Parathyroid adenoma (tissue), 2 donors: ENCODE measurements around the gene CIDEB.

Source experiments
- H2AFZ ChIP-seq: fragments of 300-600 bp; sonication (generic); one replicate; pipeline ENCODE4 v1.7.0; 2017; ENCODE audit warnings: antibody characterized with exemption, mild to moderate bottlenecking
- H3K27ac ChIP-seq: fragments of 300-600 bp; sonication (generic); one replicate; pipeline ENCODE4 v1.7.0; 2017
- H3K27me3 ChIP-seq: fragments of 300-600 bp; sonication (generic); one replicate; pipeline ENCODE4 v1.7.0; 2017; ENCODE audit warnings: low read length; ENCODE audit not compliant: control insufficient read depth, insufficient read depth
- H3K36me3 ChIP-seq: fragments of 300-600 bp; sonication (generic); one replicate; pipeline ENCODE4 v1.7.0; 2017; ENCODE audit warnings: low read length; ENCODE audit not compliant: control insufficient read depth, insufficient read depth
- H3K4me1 ChIP-seq: fragments of 300-600 bp; sonication (generic); one replicate; pipeline ENCODE4 v1.7.0; 2017; ENCODE audit warnings: control low read depth
- H3K4me2 ChIP-seq: fragments of 300-600 bp; sonication (generic); one replicate; pipeline ENCODE4 v1.7.0; 2017; ENCODE audit warnings: low read length
- H3K4me3 ChIP-seq: fragments of 300-600 bp; sonication (generic); one replicate; pipeline ENCODE4 v1.7.0; 2017; ENCODE audit warnings: low read depth, low read length
- H3K79me2 ChIP-seq: fragments of 300-600 bp; sonication (generic); one replicate; pipeline ENCODE4 v1.7.0; 2017; ENCODE audit warnings: control low read depth
- H3K9ac ChIP-seq: fragments of 300-600 bp; sonication (generic); one replicate; pipeline ENCODE4 v1.7.0; 2017; ENCODE audit warnings: mild to moderate bottlenecking
- H3K9me3 ChIP-seq: fragments of 300-600 bp; sonication (generic); one replicate; pipeline ENCODE4 v1.7.0; 2017; ENCODE audit warnings: low read length; ENCODE audit not compliant: control insufficient read depth
- TF ChIP-seq, protein P1 (sequence below): fragments of 300-600 bp; sonication (generic); IDR thresholded peaks from one replicate; pipeline ENCODE4 v1.7.0; 2017; ENCODE audit warnings: antibody characterized with exemption, mild to moderate bottlenecking
- donor health status: primary hyperparathyroidism.

The CIDEB gene

DNA sequence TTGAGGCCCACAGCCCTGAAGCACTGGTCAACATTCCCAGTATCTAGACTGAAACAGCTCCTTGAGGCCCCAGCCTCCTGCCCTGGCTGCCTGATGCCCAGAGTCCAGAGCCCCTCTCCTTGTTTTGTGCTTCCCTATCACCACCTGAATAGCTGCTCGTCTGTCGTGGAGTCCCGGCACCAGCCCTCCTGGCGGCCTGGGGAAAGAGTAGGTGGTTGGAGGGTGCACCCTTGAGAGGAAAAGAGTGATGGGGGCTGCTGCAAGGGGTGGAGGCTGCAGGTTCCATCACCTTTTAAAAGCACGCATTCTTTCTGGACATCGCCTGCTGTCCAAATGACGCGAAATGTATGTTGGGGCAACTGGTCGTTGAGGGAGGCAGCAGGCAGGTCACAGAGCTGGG lies 39.6 kb downstream of the CIDEB start:
- Histone ChIP-seq H3K9ac (no peak overlapping the region), H3K4me2 (no peak overlapping the region), H3K27me3 (no peaks in the 10 kb centered on the region), H3K36me3 (no peaks in the 10 kb centered on the region), H3K79me2 (no peaks in the 10 kb centered on the region), H3K27ac (no peak overlapping the region), H3K4me1 (peaks cover 11% of the 10 kb centered on the region), H2AFZ (no peak overlapping the region), H3K4me3 (no peak overlapping the region), H3K9me3 (no peaks in the 10 kb centered on the region)
- TF ChIP-seq, protein P1, sequence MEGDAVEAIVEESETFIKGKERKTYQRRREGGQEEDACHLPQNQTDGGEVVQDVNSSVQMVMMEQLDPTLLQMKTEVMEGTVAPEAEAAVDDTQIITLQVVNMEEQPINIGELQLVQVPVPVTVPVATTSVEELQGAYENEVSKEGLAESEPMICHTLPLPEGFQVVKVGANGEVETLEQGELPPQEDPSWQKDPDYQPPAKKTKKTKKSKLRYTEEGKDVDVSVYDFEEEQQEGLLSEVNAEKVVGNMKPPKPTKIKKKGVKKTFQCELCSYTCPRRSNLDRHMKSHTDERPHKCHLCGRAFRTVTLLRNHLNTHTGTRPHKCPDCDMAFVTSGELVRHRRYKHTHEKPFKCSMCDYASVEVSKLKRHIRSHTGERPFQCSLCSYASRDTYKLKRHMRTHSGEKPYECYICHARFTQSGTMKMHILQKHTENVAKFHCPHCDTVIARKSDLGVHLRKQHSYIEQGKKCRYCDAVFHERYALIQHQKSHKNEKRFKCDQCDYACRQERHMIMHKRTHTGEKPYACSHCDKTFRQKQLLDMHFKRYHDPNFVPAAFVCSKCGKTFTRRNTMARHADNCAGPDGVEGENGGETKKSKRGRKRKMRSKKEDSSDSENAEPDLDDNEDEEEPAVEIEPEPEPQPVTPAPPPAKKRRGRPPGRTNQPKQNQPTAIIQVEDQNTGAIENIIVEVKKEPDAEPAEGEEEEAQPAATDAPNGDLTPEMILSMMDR, result no peak

DNA sequence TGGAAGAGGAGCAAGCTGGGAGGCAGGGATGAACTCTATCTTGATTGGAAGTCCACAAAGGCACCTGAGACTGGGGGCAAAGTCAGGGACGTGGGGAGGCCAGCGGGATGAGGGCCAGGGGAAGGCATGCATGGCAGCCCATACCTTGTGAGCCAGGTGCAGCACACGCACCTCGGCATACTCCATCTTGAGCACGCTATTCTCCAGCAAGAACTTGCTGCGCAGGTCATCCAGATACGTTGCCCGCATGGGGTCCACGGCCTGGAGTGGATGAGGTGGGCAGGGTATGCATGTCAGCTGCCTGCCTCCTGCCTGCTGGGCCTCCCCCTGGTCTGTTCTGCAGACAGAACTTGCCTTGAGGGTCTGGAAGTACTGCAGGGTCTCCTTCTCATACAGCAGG lies 40.3 kb downstream of the CIDEB start:
- Histone ChIP-seq H3K27me3 (no peaks in the 10 kb centered on the region), H3K9ac (no peak overlapping the region), H3K4me2 (no peak overlapping the region), H3K79me2 (no peaks in the 10 kb centered on the region), H2AFZ (no peak overlapping the region), H3K4me3 (no peak overlapping the region), H3K27ac (no peak overlapping the region), H3K4me1 (peaks cover 11% of the 10 kb centered on the region), H3K36me3 (no peaks in the 10 kb centered on the region), H3K9me3 (no peaks in the 10 kb centered on the region)
- TF ChIP-seq, protein P1, result no peak

DNA sequence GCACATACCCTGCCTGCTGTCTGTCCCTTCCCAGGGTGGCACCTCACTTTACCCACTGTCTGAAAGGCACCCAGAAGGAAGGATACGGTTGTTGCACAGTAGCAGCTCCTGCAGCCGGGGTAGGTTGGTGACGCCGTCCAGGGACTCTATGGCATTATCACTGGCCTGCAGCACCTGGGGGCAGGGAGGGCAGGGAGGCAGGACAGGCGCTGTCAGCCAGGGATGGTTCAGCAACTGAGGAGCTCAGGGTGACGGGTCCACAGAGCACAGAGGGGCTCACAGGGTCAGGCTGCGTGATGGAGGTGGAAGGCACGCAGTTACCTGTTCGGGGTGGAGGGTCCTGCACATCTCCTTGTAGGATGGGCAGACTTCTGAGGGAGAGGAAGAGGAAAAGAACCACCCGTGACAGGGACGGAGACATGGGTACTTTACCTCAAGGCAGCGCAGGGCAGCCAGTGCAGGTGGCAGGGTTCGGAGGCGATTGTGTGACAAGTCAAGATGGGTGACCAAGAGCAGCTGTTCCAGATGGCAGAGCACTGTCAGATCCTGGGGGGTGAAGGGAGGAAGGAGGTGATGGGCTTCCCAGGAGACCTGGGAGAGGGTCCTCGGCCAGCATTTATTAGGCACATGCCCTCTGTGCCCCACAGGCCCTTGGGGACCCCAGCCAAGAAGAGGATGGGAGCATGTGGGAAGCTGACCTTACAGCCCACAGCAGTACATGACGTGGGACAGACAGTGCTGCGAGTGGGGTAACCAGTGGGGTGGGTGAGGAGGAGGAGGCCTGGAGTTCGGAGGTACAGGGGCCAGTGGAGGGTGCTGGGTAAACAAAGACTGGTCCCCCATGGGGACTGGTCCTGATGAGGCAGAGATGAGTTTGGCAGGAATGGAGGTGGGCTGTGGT lies 41.2 kb downstream of the CIDEB start:
- Histone ChIP-seq H3K4me3 (no peak overlapping the region), H3K4me2 (no peak overlapping the region), H2AFZ (no peak overlapping the region), H3K79me2 (no peaks in the 10 kb centered on the region), H3K27ac (no peak overlapping the region), H3K9ac (no peak overlapping the region), H3K4me1 (peaks cover 5% of the 10 kb centered on the region), H3K9me3 (no peaks in the 10 kb centered on the region), H3K27me3 (no peaks in the 10 kb centered on the region), H3K36me3 (no peaks in the 10 kb centered on the region)
- TF ChIP-seq, protein P1, result no peak

DNA sequence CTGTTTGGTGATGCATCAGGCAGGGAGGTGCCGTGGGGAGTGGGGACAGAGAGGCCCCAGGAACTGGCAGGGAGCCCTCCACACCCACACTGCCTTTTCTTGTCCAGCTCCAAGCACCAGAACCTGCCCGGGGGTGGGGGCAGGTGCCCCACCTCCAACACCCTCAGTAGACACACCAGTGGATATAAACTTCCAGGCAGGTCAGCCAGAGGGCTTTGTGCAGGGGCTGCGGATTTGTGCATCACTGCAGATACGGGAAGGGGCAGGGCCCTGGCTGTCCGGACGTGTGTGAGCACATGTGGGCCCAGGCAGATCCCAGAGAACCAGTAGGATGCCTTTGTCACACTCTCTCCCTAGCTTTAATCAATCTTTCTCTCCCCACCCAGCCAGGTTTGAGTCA lies 43.5 kb downstream of the CIDEB start:
- Histone ChIP-seq H3K27ac (no peak overlapping the region), H3K79me2 (no peaks in the 10 kb centered on the region), H3K4me3 (no peak overlapping the region), H3K4me2 (no peak overlapping the region), H2AFZ (no peak overlapping the region), H3K36me3 (no peaks in the 10 kb centered on the region), H3K9ac (no peak overlapping the region), H3K4me1 (no peaks in the 10 kb centered on the region), H3K9me3 (no peaks in the 10 kb centered on the region), H3K27me3 (no peaks in the 10 kb centered on the region)
- TF ChIP-seq, protein P1, result no peak

DNA sequence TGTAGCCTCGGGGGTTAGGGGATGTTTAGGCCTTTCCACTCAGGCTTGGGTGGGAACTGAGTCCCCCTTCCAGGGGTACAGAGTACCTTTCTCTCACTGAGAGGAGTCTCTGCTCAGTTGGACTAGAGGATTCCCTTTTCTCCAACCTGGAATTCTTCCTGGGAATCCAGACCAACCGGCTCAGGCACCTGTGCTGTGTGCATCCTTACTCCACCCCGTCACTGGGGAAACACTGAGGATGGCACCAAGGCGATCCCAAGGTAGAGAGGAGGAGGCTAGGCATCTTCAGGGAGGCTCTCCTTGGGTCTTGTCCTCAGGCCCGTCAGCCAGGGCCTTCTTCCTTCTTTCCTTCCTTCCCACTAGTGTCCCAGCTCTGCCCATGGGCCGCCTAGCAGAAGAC lies 43.9 kb downstream of the CIDEB start:
- no peaks in the 10 kb centered on the region for H3K9me3 ChIP-seq
- H3K9ac ChIP-seq, result no peak overlapping the region
- H2AFZ ChIP-seq, result no peak overlapping the region
- TF ChIP-seq, protein P1, result no peak
- no peaks in the 10 kb centered on the region for H3K27me3 ChIP-seq
- no peak overlapping the region for H3K27ac ChIP-seq
- no peak overlapping the region for H3K4me2 ChIP-seq
- no peak overlapping the region for H3K4me3 ChIP-seq
- no peaks in the 10 kb centered on the region for H3K4me1 ChIP-seq
- no peaks in the 10 kb centered on the region for H3K79me2 ChIP-seq
- H3K36me3 ChIP-seq, result no peaks in the 10 kb centered on the region
